Measurements from ENCODE around the gene LTBP4.

- TF ChIP-seq POLR2AphosphoS5 (IDR thresholded peaks at IDR 0.05; ENCODE audit: low read depth, low read length) = no peak
- TF ChIP-seq JUND (CRISPR knock-in tag; IDR thresholded peaks at IDR 0.05) = no peak
- TF ChIP-seq ZNF878 (CRISPR knock-in tag; IDR thresholded peaks at IDR 0.05) = no peak; the same call in 1 of the 2 replicates
- no peak for TF ChIP-seq CTCF (CRISPR knock-in tag; IDR thresholded peaks at IDR 0.05)
These were observed 3.0 kb downstream of the LTBP4 start for GRCh38 chr19:40604171-40604646.

Data from HepG2 (cell line).